Subcutaneous abdominal adipose tissue (tissue), 5 donors: ENCODE data around the gene CACNG3.

Experiments used
- H3K27ac ChIP-seq: one replicate; pipeline ENCODE4 v1.7.0; 2013; ENCODE audit warnings: low read depth, mild to moderate bottlenecking, inconsistent platforms, low read length, moderate library complexity
- H3K27me3 ChIP-seq, 5 donors: one replicate each; pipeline ENCODE4 v1.7.0; 2013; ENCODE audit warnings: low read length in 5 of 5, inconsistent platforms in 1 of 5; ENCODE audit not compliant: control insufficient read depth in 5 of 5, insufficient read depth in 4 of 5
- H3K36me3 ChIP-seq, 5 donors: one replicate each; pipeline ENCODE4 v1.7.0; 2013; ENCODE audit warnings: low read length in 5 of 5; ENCODE audit not compliant: control insufficient read depth in 5 of 5, insufficient read depth in 5 of 5
- H3K4me1 ChIP-seq, 5 donors: one replicate each; pipeline ENCODE4 v1.7.0; 2013; ENCODE audit warnings: low read length in 5 of 5, mild to moderate bottlenecking in 3 of 5, moderate library complexity in 1 of 5; ENCODE audit not compliant: control insufficient read depth in 5 of 5, insufficient read depth in 5 of 5
- H3K4me3 ChIP-seq, 5 donors: one replicate each; pipeline ENCODE4 v1.7.0; 2013; ENCODE audit warnings: low read length in 5 of 5, low read depth in 1 of 5
- H3K9ac ChIP-seq, 5 donors: one replicate each; pipeline ENCODE4 v1.7.0; 2013; ENCODE audit warnings: low read length in 5 of 5, mild to moderate bottlenecking in 4 of 5, moderate library complexity in 3 of 5
- H3K9me3 ChIP-seq, 5 donors: one replicate each; pipeline ENCODE4 v1.7.0; 2013; ENCODE audit warnings: low read length in 5 of 5; ENCODE audit not compliant: control insufficient read depth in 5 of 5
- donor health status: healthy.
- donor health status: healthy.
- donor health status: healthy.
- donor health status: healthy.
- donor health status: healthy.

Gene CACNG3

GRCh38 chr16:24273508-24274182 lies 17.5 kb downstream of the CACNG3 start:
- Histone ChIP-seq H3K27ac (no peak overlapping the region), H3K9me3 (no peaks in the 10 kb centered on the region)

GRCh38 chr16:24275413-24275812 lies 19.3 kb downstream of the CACNG3 start:
- no peak overlapping the region for H3K4me3 ChIP-seq
- no peaks in the 10 kb centered on the region for H3K9me3 ChIP-seq
- H3K4me1 ChIP-seq, result peaks cover 0 to 5% (median 0%) of the 10 kb centered on the region in 5 donors
- peaks cover 0 to 4% (median 3%) of the 10 kb centered on the region in 5 donors for H3K27me3 ChIP-seq
- no peak overlapping the region for H3K27ac ChIP-seq
- H3K9ac ChIP-seq, result no peak overlapping the region
- H3K36me3 ChIP-seq, result no peaks in the 10 kb centered on the region

More at GRCh38 chr16:24273508-24274182, 17.5 kb downstream of the CACNG3 start:
- no peak overlapping the region for H3K9ac ChIP-seq
- H3K4me1 ChIP-seq, result peaks cover 0 to 5% (median 0%) of the 10 kb centered on the region in 5 donors
- H3K27me3 ChIP-seq, result peaks cover 0 to 4% (median 3%) of the 10 kb centered on the region in 5 donors
- H3K4me3 ChIP-seq, result no peak overlapping the region
- no peaks in the 10 kb centered on the region for H3K36me3 ChIP-seq

- no peak overlapping the region for H3K9ac ChIP-seq
- H3K36me3 ChIP-seq, result no peaks in the 10 kb centered on the region
- no peak overlapping the region for H3K4me3 ChIP-seq
- H3K27ac ChIP-seq, result no peak overlapping the region
- H3K4me1 ChIP-seq, result no peaks in the 10 kb centered on the region
- H3K9me3 ChIP-seq, result no peaks in the 10 kb centered on the region
- H3K27me3 ChIP-seq, result peaks cover 0 to 3% (median 0%) of the 10 kb centered on the region in 5 donors
Observed at GRCh38 chr16:24279982-24280515, 23.9 kb downstream of the CACNG3 start.

- H3K4me3 ChIP-seq, result no peak overlapping the region
- H3K9ac ChIP-seq, result no peak overlapping the region
- no peak overlapping the region for H3K27ac ChIP-seq
- H3K27me3 ChIP-seq, result peaks cover 0 to 3% (median 0%) of the 10 kb centered on the region in 5 donors
- H3K4me1 ChIP-seq, result no peaks in the 10 kb centered on the region
- no peaks in the 10 kb centered on the region for H3K36me3 ChIP-seq
- no peaks in the 10 kb centered on the region for H3K9me3 ChIP-seq
Observed at GRCh38 chr16:24281466-24281865, 25.3 kb downstream of the CACNG3 start.

GRCh38 chr16:24282141-24282540 lies 26.0 kb downstream of the CACNG3 start:
- no peaks in the 10 kb centered on the region for H3K9me3 ChIP-seq
- no peak overlapping the region for H3K9ac ChIP-seq
- H3K36me3 ChIP-seq, result no peaks in the 10 kb centered on the region

GRCh38 chr16:24286741-24287405 lies 30.7 kb downstream of the CACNG3 start:
- H3K4me3 ChIP-seq, result no peak overlapping the region
- H3K9me3 ChIP-seq, result peaks cover 4 to 10% (median 6%) of the 10 kb centered on the region in 5 donors
- H3K27me3 ChIP-seq, result peaks cover 0 to 11% (median 3%) of the 10 kb centered on the region in 5 donors
- no peak overlapping the region for H3K27ac ChIP-seq
- H3K36me3 ChIP-seq, result no peaks in the 10 kb centered on the region
- H3K9ac ChIP-seq, result no peak overlapping the region
- H3K4me1 ChIP-seq, result peaks cover 0 to under 1% (median 0%) of the 10 kb centered on the region in 5 donors

More at GRCh38 chr16:24282141-24282540, 26.0 kb downstream of the CACNG3 start:
- Histone ChIP-seq H3K27me3 (peaks cover 0 to 2% (median 0%) of the 10 kb centered on the region in 5 donors), H3K27ac (no peak overlapping the region), H3K4me1 (no peaks in the 10 kb centered on the region), H3K4me3 (no peak overlapping the region)

- Histone ChIP-seq H3K27me3 (peaks cover 0 to 17% (median 3%) of the 10 kb centered on the region in 5 donors), H3K27ac (no peak overlapping the region), H3K4me1 (peaks cover 0 to 6% (median 0%) of the 10 kb centered on the region in 5 donors)
Observed at GRCh38 chr16:24288516-24288915, 32.4 kb downstream of the CACNG3 start.

GRCh38 chr16:24289166-24289700 lies 33.1 kb downstream of the CACNG3 start:
- H3K9ac ChIP-seq, result no peak overlapping the region
- H3K4me1 ChIP-seq, result peaks cover 0 to 6% (median 0%) of the 10 kb centered on the region in 5 donors
- H3K4me3 ChIP-seq, result no peak overlapping the region
- no peaks in the 10 kb centered on the region for H3K36me3 ChIP-seq
- H3K9me3 ChIP-seq, result peaks cover 4 to 11% (median 6%) of the 10 kb centered on the region in 5 donors
- no peak overlapping the region for H3K27ac ChIP-seq
- H3K27me3 ChIP-seq, result peaks cover 0 to 21% (median 4%) of the 10 kb centered on the region in 5 donors

More at GRCh38 chr16:24288516-24288915, 32.4 kb downstream of the CACNG3 start:
- H3K36me3 ChIP-seq, result no peaks in the 10 kb centered on the region
- H3K4me3 ChIP-seq, result no peak overlapping the region
- peaks cover 4 to 11% (median 6%) of the 10 kb centered on the region in 5 donors for H3K9me3 ChIP-seq
- no peak overlapping the region for H3K9ac ChIP-seq

- Histone ChIP-seq H3K4me3 (no peak overlapping the region), H3K9ac (no peak overlapping the region), H3K27ac (no peak overlapping the region), H3K4me1 (peaks cover 0 to 6% (median 0%) of the 10 kb centered on the region in 5 donors), H3K27me3 (peaks cover 0 to 21% (median 8%) of the 10 kb centered on the region in 5 donors), H3K9me3 (peaks cover 4 to 11% (median 6%) of the 10 kb centered on the region in 5 donors), H3K36me3 (no peaks in the 10 kb centered on the region)
Observed at GRCh38 chr16:24291932-24292331, 35.8 kb downstream of the CACNG3 start.
